ENCODE data around the gene BAHCC1.

The BAHCC1 gene

DNA sequence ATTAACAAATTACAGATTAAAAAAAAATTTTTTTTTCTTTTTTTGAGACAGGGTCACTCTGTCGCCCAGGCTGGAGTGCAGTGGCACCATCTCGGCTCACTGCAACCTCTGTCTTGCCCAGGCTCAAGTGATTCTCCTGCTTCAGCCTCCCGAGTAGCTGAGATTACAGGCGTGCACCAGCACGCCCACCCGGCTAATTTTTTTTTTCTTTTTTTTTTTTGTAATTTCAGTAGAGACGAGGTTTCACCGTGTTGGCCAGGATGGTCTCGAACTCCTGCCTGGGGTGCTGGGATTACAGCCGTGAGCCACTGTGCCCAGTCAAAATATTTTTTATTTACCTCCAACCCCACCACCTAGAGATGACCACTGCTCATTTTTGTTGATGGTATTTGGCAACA lies 91.8 kb downstream of the BAHCC1 start:
- TF ChIP-seq, protein P1, sequence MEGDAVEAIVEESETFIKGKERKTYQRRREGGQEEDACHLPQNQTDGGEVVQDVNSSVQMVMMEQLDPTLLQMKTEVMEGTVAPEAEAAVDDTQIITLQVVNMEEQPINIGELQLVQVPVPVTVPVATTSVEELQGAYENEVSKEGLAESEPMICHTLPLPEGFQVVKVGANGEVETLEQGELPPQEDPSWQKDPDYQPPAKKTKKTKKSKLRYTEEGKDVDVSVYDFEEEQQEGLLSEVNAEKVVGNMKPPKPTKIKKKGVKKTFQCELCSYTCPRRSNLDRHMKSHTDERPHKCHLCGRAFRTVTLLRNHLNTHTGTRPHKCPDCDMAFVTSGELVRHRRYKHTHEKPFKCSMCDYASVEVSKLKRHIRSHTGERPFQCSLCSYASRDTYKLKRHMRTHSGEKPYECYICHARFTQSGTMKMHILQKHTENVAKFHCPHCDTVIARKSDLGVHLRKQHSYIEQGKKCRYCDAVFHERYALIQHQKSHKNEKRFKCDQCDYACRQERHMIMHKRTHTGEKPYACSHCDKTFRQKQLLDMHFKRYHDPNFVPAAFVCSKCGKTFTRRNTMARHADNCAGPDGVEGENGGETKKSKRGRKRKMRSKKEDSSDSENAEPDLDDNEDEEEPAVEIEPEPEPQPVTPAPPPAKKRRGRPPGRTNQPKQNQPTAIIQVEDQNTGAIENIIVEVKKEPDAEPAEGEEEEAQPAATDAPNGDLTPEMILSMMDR (IDR thresholded peaks at IDR 0.05), result no peak
- DNase-seq (ENCODE audit: low spot score), result no peak
- Histone ChIP-seq H3K27ac (no peak overlapping the region), H3K4me3 (no peak overlapping the region)

- TF ChIP-seq, protein P1 (IDR thresholded peaks at IDR 0.05), result no peak
- Histone ChIP-seq H3K27ac (peak overlapping the region; percentile 25 to 71), H3K4me3 (peak overlapping the region; percentile 73)
- DNase-seq (ENCODE audit: low spot score), result no peak
These were observed 92.4 kb downstream of the BAHCC1 start for GRCh38 chr17:81487487-81488275.

GRCh38 chr17:81488276-81488860 lies 93.1 kb downstream of the BAHCC1 start:
- TF ChIP-seq, protein P1 (IDR thresholded peaks at IDR 0.05), result no peak
- DNase-seq (ENCODE audit: low spot score), result no peak
- peak overlapping the region; percentile 73 for H3K4me3 ChIP-seq
- H3K27ac ChIP-seq, result peak overlapping the region; percentile 25 to 71

DNA sequence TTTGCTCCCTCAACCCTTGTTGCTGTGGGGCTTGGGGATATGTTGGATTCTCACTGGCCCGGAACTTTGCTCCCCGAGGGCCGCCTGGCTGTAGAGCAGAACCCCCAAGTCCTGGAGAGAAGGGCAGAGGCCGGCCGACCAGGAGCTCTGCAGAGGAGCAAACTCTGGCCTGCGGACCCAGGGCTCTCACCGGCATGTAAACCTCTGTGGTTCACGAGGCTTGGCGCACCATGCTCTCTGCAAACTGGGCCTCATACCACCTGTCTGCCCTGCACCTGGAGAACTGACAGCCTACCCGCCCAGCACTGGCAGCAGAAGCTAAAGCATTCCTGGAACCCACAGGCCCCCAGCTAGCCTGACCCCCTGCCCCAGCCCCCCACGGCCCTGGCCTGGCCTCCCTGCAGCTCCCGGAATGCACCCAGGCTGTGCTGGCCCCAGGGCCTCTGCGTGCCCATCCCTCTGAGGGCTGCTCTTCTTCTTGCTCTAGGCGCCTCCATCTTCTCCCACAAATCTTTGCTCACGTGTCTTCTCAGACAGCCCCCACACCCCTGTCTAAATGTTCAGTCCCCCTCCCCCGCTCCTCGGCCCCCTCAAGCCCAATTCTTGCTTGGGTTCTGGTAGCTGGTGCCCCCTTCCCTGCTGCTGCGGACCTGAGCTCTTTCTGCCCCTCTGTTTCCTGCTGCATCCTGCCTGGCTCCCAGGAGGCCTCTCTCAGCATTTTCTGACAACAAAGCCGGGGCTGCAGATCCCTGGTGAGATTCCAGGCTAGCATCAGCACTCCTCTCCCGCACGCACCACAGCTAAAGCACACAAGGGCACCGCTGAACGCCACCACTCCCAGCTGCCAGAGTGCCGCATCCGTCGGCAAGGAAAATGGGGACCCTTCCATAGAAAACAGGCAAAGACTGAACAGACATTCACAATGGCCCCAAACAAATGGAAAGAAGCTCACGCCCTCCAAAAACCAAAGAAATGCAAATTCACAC lies 94.0 kb downstream of the BAHCC1 start:
- Histone ChIP-seq H3K27ac (no peak overlapping the region), H3K4me3 (no peak overlapping the region)
- DNase-seq (ENCODE audit: low spot score), result no peak
- TF ChIP-seq, protein P1 (IDR thresholded peaks at IDR 0.05), result no peak

DNA sequence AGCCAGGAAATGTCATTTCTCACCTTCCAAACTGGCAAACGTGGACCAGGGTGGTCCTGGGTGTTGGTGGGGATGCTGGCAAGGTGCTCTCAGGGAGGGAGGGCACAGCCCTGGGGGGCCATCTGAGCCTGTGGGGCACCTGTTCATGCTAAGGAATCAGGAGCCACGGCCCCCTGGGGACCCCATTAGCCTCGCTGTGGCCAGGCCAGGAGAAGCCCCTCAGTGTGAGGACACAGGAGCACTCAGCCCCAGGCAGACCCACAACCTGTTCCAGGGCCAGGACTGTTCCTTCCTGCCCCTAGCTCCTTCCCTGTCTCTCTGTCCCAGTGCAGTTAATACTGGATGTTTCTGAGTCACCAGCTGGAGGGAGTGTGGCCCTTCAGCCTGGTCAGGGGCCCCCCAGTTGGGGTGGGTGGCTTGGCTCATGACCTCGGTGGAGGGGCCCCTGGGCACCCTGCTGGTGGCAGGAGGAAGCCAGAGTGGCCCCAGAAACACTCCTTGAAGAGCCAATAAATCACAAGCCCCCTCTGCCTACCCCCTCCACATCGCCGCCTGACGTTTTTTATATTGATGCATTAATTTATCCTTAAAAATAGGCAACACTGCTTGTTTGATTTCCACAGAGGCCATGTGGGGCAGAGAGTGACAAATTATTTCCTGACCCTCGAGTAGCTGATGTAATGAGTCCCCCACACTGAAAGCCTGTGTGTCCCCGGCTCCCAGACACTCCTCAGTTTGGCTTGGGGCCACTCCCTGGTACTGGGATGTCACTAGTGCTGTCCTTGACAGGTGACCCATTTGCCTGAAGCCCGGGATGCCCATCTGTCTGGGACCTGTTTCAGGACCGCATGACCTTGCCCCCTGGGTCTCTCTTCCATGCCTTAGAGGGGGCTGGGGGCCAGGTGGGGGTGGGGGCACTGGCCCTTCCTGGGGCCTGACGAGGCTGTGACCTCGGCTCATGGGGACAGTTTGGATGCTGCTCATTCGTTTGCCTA lies 95.0 kb downstream of the BAHCC1 start:
- Histone ChIP-seq H3K4me3 (no peak overlapping the region), H3K27ac (no peak overlapping the region)
- TF ChIP-seq, protein P1 (IDR thresholded peaks at IDR 0.05), result no peak
- no peak for DNase-seq (ENCODE audit: low spot score)

DNA sequence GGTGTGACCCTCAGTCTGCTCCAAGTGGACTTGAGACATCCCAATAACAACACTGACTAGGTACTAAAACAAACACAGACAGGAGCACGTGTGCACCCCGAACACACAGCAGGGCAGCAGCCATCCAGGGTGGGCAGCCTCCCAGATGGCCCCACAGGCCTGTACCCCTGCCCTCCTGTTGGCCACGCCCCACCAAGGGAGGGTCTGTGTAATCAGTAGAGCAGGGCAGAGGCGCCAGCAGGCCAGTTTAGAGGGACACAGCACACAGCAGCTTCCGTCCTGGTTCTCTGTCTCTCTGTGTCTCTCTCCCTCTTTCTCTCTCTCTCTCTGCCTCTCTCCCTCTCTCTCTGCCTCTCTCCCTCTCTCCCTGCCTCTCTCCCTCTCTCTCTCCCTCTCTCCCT lies 95.9 kb downstream of the BAHCC1 start:
- Histone ChIP-seq H3K4me3 (no peak overlapping the region), H3K27ac (no peak overlapping the region)
- TF ChIP-seq, protein P1 (IDR thresholded peaks at IDR 0.05), result no peak
- no peak for DNase-seq (ENCODE audit: low spot score)
